Measurements from ENCODE around the gene EYS. TPM values are rescaled to one million over a fixed set of nuclear protein-coding genes. Genes with fewer than 3 reads are reported as not detected.

EYS gene
- total and polyA plus RNA-seq, 2 of the 8 experiments (the other 6 are each of a cell fraction or from before 2014, with no cell fraction given) = 0.05 to 0.13 TPM

GRCh38 chr6:65295812-65296211, 411.2 kb downstream of the EYS start (continued):
- TF ChIP-seq SIN3A (conservative IDR thresholded peaks at IDR 0.05 in 1 of 2, IDR thresholded peaks at IDR 0.05 in 1 of 2; ENCODE audit: low read depth in 1 of 2, low read length in 2 of 2) (no peak), KDM4A (IDR thresholded peaks at IDR 0.05; ENCODE audit: low read depth, low read length, severe bottlenecking) (no peak), NRF1 (IDR thresholded peaks at IDR 0.05; ENCODE audit: low read depth, low read length) (no peak), SP2 (IDR thresholded peaks at IDR 0.05; ENCODE audit: low read length) (no peak), RBBP5 (IDR thresholded peaks at IDR 0.05; ENCODE audit: borderline replicate concordance, low read depth, low read length) (no peak)

All from H1 (cell line).